ENCODE measurements around the gene GRB14. TPM values are rescaled to one million over a fixed set of nuclear protein-coding genes. Genes with fewer than 3 reads are reported as not detected.

Gene GRB14
- total RNA-seq, 1 donor from 2014 or later: 46.3 TPM

GRCh38 chr2:164456619-164457018 is 164.7 kb downstream of the GRB14 start:
- Mint-ChIP-seq H3K36me3 (ENCODE audit: insufficient read depth) (no peaks in the 10 kb centered on the region), H3K4me1 (ENCODE audit: low read depth) (no peaks in the 10 kb centered on the region), H3K27me3 (peaks cover 7% of the 10 kb centered on the region), H3K4me3 (ENCODE audit: low read depth) (no peak overlapping the region), H3K27ac (no peak overlapping the region), H3K9me3 (ENCODE audit: low read depth) (no peaks in the 10 kb centered on the region)
- no peak for TF ChIP-seq CTCF (IDR thresholded peaks at IDR 0.05; ENCODE audit: unreplicated experiment)
- DNase-seq (ENCODE audit: low spot score, unreplicated experiment): no peak

GRCh38 chr2:164453656-164454305 is 167.5 kb downstream of the GRB14 start:
- no peaks in the 10 kb centered on the region for H3K36me3 Mint-ChIP-seq (ENCODE audit: insufficient read depth)
- H3K27me3 Mint-ChIP-seq: peaks cover 3% of the 10 kb centered on the region
- DNase-seq (ENCODE audit: low spot score, unreplicated experiment): no peak
- TF ChIP-seq CTCF (IDR thresholded peaks at IDR 0.05; ENCODE audit: unreplicated experiment): no peak
- no peaks in the 10 kb centered on the region for H3K4me1 Mint-ChIP-seq (ENCODE audit: low read depth)
- no peaks in the 10 kb centered on the region for H3K9me3 Mint-ChIP-seq (ENCODE audit: low read depth)
- H3K27ac Mint-ChIP-seq: no peak overlapping the region
- H3K4me3 Mint-ChIP-seq (ENCODE audit: low read depth): no peak overlapping the region

GRCh38 chr2:164450278-164450677 is 171.0 kb downstream of the GRB14 start:
- no peak overlapping the region for H3K4me3 Mint-ChIP-seq (ENCODE audit: low read depth)
- H3K9me3 Mint-ChIP-seq (ENCODE audit: low read depth): no peaks in the 10 kb centered on the region
- TF ChIP-seq CTCF (IDR thresholded peaks at IDR 0.05; ENCODE audit: unreplicated experiment): no peak
- H3K36me3 Mint-ChIP-seq (ENCODE audit: insufficient read depth): no peaks in the 10 kb centered on the region
- no peak overlapping the region for H3K27ac Mint-ChIP-seq
- no peaks in the 10 kb centered on the region for H3K27me3 Mint-ChIP-seq
- no peak for DNase-seq (ENCODE audit: low spot score, unreplicated experiment)
- peaks cover 2% of the 10 kb centered on the region for H3K4me1 Mint-ChIP-seq (ENCODE audit: low read depth)

GRCh38 chr2:164449706-164450105 is 171.6 kb downstream of the GRB14 start:
- TF ChIP-seq CTCF (IDR thresholded peaks at IDR 0.05; ENCODE audit: unreplicated experiment): no peak
- no peak overlapping the region for H3K27ac Mint-ChIP-seq
- no peak overlapping the region for H3K4me3 Mint-ChIP-seq (ENCODE audit: low read depth)
- DNase-seq (ENCODE audit: low spot score, unreplicated experiment): no peak
- peaks cover 2% of the 10 kb centered on the region for H3K4me1 Mint-ChIP-seq (ENCODE audit: low read depth)
- no peaks in the 10 kb centered on the region for H3K9me3 Mint-ChIP-seq (ENCODE audit: low read depth)
- H3K36me3 Mint-ChIP-seq (ENCODE audit: insufficient read depth): no peaks in the 10 kb centered on the region
- H3K27me3 Mint-ChIP-seq: no peaks in the 10 kb centered on the region

- no peak overlapping the region for H3K4me3 Mint-ChIP-seq (ENCODE audit: low read depth)
- TF ChIP-seq CTCF (IDR thresholded peaks at IDR 0.05; ENCODE audit: unreplicated experiment): no peak
- H3K27me3 Mint-ChIP-seq: no peaks in the 10 kb centered on the region
- no peaks in the 10 kb centered on the region for H3K9me3 Mint-ChIP-seq (ENCODE audit: low read depth)
- no peak overlapping the region for H3K27ac Mint-ChIP-seq
- DNase-seq (ENCODE audit: low spot score, unreplicated experiment): no peak
- H3K4me1 Mint-ChIP-seq (ENCODE audit: low read depth): peaks cover 2% of the 10 kb centered on the region
- H3K36me3 Mint-ChIP-seq (ENCODE audit: insufficient read depth): no peaks in the 10 kb centered on the region
These were observed 173.6 kb downstream of the GRB14 start for GRCh38 chr2:164447660-164448059.

Other genes starting within 250 kb of the GRB14 start
- 69.7 and 80.9 TPM in 2 replicates for gene COBLL1, start 220.3 kb upstream of the GRB14 start, total RNA-seq

Measured in progenitor cell of endocrine pancreas (in vitro differentiated cells).